Spleen (tissue), 11 donors: Measurements from ENCODE around the gene KAT14. TPM values are rescaled to one million over a fixed set of nuclear protein-coding genes. Genes with fewer than 3 reads are reported as not detected.
"Not testable (repeated sequence)": the region's sequence is repeated elsewhere in the genome, so short reads cannot be mapped to it uniquely, and the experiment has no call there.

Experiments used
- DNase-seq: peaks from one replicate; pipeline ENCODE4 v3.0.0-alpha.2; 2020
- H3K27ac ChIP-seq, 8 donors: fragments of 200-600 bp; sonication (generic) in 7 of 8; 1 replicate in 4 of 8; 2 replicates in 4 of 8; pipeline versions ENCODE4 v1.5.0 to v1.8.0; 2016 to 2021; ENCODE audit warnings: inconsistent platforms in 4 of 8, mild to moderate bottlenecking in 4 of 8, moderate library complexity in 1 of 8
- H3K27me3 ChIP-seq, 7 donors: fragments of 200-600 bp; sonication (generic) in 6 of 7; replicated peaks in 1 of 7; 1 replicate in 4 of 7; 2 replicates in 3 of 7; pipeline versions ENCODE4 v1.5.0 to v1.8.0; 2016 to 2021; ENCODE audit warnings: inconsistent platforms in 3 of 7, mild to moderate bottlenecking in 1 of 7
- H3K36me3 ChIP-seq, 6 donors: fragments of 200-600 bp; sonication (generic) in 5 of 6; 1 replicate in 4 of 6; 2 replicates in 2 of 6; pipeline versions ENCODE4 v1.5.0 to v1.8.0; 2016 to 2021; ENCODE audit warnings: inconsistent platforms in 2 of 6
- H3K4me1 ChIP-seq, 6 donors: fragments of 200-600 bp; sonication (generic) in 5 of 6; 1 replicate in 3 of 6; 2 replicates in 3 of 6; pipeline versions ENCODE4 v1.5.0 to v1.8.0; 2016 to 2021; ENCODE audit warnings: inconsistent platforms in 3 of 6
- H3K4me3 ChIP-seq, 8 donors: fragments of 200-600 bp; sonication (generic) in 7 of 8; 1 replicate in 4 of 8; 2 replicates in 4 of 8; pipeline versions ENCODE4 v1.5.0 to v1.8.0; 2016 to 2021; ENCODE audit warnings: inconsistent platforms in 4 of 8, mild to moderate bottlenecking in 4 of 8, moderate library complexity in 2 of 8
- H3K9me3 ChIP-seq, 8 donors: fragments of 200-600 bp; sonication (generic) in 7 of 8; 1 replicate in 4 of 8; 2 replicates in 4 of 8; pipeline versions ENCODE4 v1.5.0 to v1.8.0; 2016 to 2021; ENCODE audit warnings: inconsistent platforms in 4 of 8
- CTCF ChIP-seq, 11 experiments: fragments of 200-600 bp in 7 of 11; fragments of 450-650 bp in 4 of 11; sonication (generic) in 4 of 11; IDR thresholded peaks in 8 of 11; conservative IDR thresholded peaks in 3 of 11; 1 replicate in 7 of 11; 2 replicates in 4 of 11; pipeline versions ENCODE4 v1.4.0 to v1.8.0; 2016 to 2021; ENCODE audit warnings: antibody characterized with exemption in 11 of 11, inconsistent platforms in 4 of 11, mild to moderate bottlenecking in 1 of 11
- POLR2A ChIP-seq, 3 donors: fragments of 450-650 bp; IDR thresholded peaks; one replicate each; pipeline ENCODE4 v1.5.1; 2017; ENCODE audit warnings: antibody characterized with exemption in 3 of 3, mild to moderate bottlenecking in 1 of 3
- POLR2AphosphoS5 ChIP-seq, 3 donors: sonication (generic); formaldehyde crosslinking; IDR thresholded peaks; one replicate each; pipeline ENCODE4 v1.5.1; 2017; ENCODE audit warnings: antibody characterized with exemption in 3 of 3
- WGBS, 5 donors: extraction: QIAGEN DNeasy Blood & Tissue Kit in 3 of 5; methylation state at CpG; one replicate each; pipeline versions ENCODE4 v1.1.5 to v1.1.7; 2013 to 2018; 5-methylcytosine and 5-hydroxymethylcytosine counted together
- intact Hi-C: fragments of 100-400 bp; cut with DNase I; formaldehyde crosslinking; loops from one replicate; pipeline ENCODE4 v1.15.0; 2023; ENCODE audit warnings: low total_unique reads
- polyA plus RNA-seq, 3 donors: library from polyadenylated mRNA; stranded (reverse); fragments of 200-250 nt; gene quantifications; one replicate each; pipeline ENCODE4 v1.2.1, GENCODE V29; 2013
- total RNA-seq, 7 donors: library from RNA; depleted of rRNA in 3 of 7; stranded (reverse); fragments of >200 nt in 3 of 7; fragmentation: NEBNext Ultra II Directional in 4 of 7; extraction: Animal tissue kit (Norgen Biotek cat#: 25700) in 4 of 7; gene quantifications; one replicate each; pipeline versions ENCODE4 v1.1.0 to v1.2.1, GENCODE V29; 2016 to 2021
- donor health status: healthy with polysubstance abuse.
- donor health status: DM: no; HTN: no; CAD: no; lungs with moderate emphysema.
- donor health status: DM: no; HTN: no; CAD: no.
- donor health status: Bipolar disorder and iron deficiency.
- donor health status: healthy.
- donor health status: DM: no; HTN: no; CAD: no.
- donor health status: DM: yes; HTN: yes; CAD: no.

The KAT14 gene
- total and polyA plus RNA-seq, 10 donors, result 6.3 to 18.2 (median 13.2) TPM

GRCh38 chr20:18172379-18172778, 34.7 kb downstream of the KAT14 start:
- Histone ChIP-seq H3K36me3 (peaks cover 0 to 83% (median 18%) of the 10 kb centered on the region in 6 donors), H3K27ac (no peak overlapping the region), H3K27me3 (no peaks in the 10 kb centered on the region), H3K9me3 (no peaks in the 10 kb centered on the region), H3K4me1 (peaks cover 0 to 1% (median 0%) of the 10 kb centered on the region in 6 donors), H3K4me3 (no peak overlapping the region)
- no peak for TF ChIP-seq POLR2A (IDR thresholded peaks at IDR 0.05)
- TF ChIP-seq POLR2AphosphoS5 (IDR thresholded peaks at IDR 0.05), result no peak
- TF ChIP-seq CTCF (IDR thresholded peaks at IDR 0.05 in 8 of 11, conservative IDR thresholded peaks at IDR 0.05 in 3 of 11), result no peak
- 90 to 97% (median 94%) methylated on average over 2 of the region's 2 CpGs for WGBS, 5 donors
- intact Hi-C loops, result no loop called here
- DNase-seq, result no peak

- Histone ChIP-seq H3K27me3 (no peaks in the 10 kb centered on the region), H3K36me3 (peaks cover 0 to 97% (median 20%) of the 10 kb centered on the region in 6 donors), H3K9me3 (peaks cover 0 to 13% (median 12%) of the 10 kb centered on the region in 8 donors), H3K27ac (no peak overlapping the region), H3K4me1 (no peaks in the 10 kb centered on the region), H3K4me3 (no peak overlapping the region)
- no peak for TF ChIP-seq POLR2A (IDR thresholded peaks at IDR 0.05)
- TF ChIP-seq POLR2AphosphoS5 (IDR thresholded peaks at IDR 0.05), result no peak
- TF ChIP-seq CTCF (IDR thresholded peaks at IDR 0.05 in 8 of 11, conservative IDR thresholded peaks at IDR 0.05 in 3 of 11), result no peak
- intact Hi-C loops, result no loop called here
- no peak for DNase-seq
- WGBS, 5 donors, result 94 to 99% (median 96%) methylated on average over 14 of the region's 14 CpGs
These were observed 37.4 kb downstream of the KAT14 start for GRCh38 chr20:18174906-18175683.

- intact Hi-C loops, result no loop called here
- no peak for DNase-seq
- Histone ChIP-seq H3K27me3 (no peaks in the 10 kb centered on the region), H3K27ac (no peak overlapping the region), H3K4me3 (no peak overlapping the region), H3K36me3 (peaks cover 0 to 97% (median 21%) of the 10 kb centered on the region in 6 donors), H3K9me3 (peaks cover 0 to 22% (median 20%) of the 10 kb centered on the region in 8 donors), H3K4me1 (no peaks in the 10 kb centered on the region)
- no peak for TF ChIP-seq CTCF (IDR thresholded peaks at IDR 0.05 in 8 of 11, conservative IDR thresholded peaks at IDR 0.05 in 3 of 11)
- WGBS, 5 donors, result 83 to 93% (median 88%) methylated on average over 8 of the region's 8 CpGs
These were observed 38.7 kb downstream of the KAT14 start for GRCh38 chr20:18176318-18176785.

GRCh38 chr20:18180366-18180765, 42.7 kb downstream of the KAT14 start:
- H3K4me3 ChIP-seq, H3K4me1 ChIP-seq, H3K27me3 ChIP-seq, H3K27ac ChIP-seq, intact Hi-C loops, DNase-seq: not testable (repeated sequence)
- Histone ChIP-seq H3K9me3 (peaks cover 0 to 22% (median 20%) of the 10 kb centered on the region in 8 donors), H3K36me3 (peaks cover 0 to 100% (median 50%) of the 10 kb centered on the region in 6 donors)
